Stimulated activated CD4-positive, alpha-beta T cell treated with anti-CD3 and anti-CD28 coated beads, Interleukin-15, amount 100 ng/mL, for 1 hour (primary cell): ENCODE measurements around the gene TEAD1.
A peak's percentile ranks its signal among the peaks of the same experiment; 100 is the strongest.

ENCODE experiments used
- DNase-seq, 2 donors: peaks; one replicate each; pipeline ENCODE4 v3.0.0-alpha.2; 2020; ENCODE audit warnings: low read depth in 1 of 2, low spot score in 1 of 2

Gene TEAD1

DNA sequence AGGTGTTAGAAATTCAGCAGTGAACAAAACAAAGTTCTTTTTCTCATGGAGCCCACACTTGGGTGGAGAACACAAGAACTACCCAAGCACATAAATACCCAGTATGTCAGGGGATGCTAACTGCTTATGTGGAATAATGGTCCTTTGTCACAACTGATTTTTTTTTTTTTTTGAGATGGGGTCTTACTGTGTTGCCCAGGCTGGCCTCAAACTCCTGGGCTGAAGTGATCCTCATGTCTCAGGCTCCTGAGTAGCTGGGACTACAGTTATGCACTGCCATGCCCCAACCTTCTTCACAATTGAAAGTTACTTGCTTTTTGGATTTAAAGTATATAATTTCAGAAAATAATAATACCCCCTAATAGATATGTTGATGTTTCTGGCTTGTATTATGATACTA, 212.3 kb downstream of the TEAD1 start:
- DNase-seq = no peak

DNA sequence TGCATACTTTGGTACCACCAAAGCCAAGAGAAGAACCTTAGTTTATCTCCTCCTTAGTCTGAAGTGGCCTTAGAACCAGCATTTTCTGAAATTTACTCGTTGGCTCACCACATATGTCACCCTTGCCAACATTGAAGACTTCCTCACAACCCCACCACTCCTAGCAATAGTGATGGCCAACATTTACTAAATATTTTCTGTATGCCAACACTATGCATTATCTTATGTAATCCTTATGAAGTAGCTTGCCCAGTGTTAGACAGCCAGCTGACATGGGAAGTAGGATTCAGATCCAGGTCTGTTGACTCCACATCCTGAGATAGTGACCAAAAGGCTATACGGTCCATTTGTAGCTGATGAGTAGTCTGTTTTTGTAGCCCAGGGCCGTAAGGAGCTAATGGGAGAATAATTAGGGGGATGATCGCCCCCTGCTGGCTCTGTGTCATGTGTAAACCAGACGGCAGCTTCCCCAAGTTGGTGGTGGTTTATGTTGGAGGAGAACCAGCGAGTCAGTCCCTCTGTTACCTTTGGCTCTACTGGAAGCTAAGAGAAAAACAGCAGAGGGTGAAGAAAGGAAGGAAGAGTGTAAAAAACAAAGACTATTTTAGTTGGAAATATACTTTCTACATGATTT, 214.4 kb downstream of the TEAD1 start:
- peak; percentile 40 to 53 for DNase-seq

DNA sequence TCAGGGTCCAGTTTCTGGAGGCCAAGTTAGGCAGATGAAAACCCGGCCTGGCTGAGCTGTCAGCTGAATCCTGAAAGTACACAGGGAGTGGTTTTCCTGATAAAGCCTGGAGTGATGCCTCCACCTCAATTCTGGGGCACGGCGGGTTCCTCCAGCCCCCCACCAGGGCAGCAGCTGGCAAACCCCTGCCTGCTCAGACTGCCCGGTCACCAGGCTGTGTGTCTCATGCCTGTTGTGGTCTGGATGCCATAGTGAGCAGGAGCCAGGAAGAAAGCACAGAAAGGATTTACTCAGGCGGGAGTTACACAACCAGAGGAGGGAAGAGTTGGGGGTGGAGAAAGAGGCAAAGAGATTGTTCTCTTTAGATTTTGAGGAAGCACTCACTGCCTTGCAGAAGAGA, 215.0 kb downstream of the TEAD1 start:
- DNase-seq = no peak

DNA sequence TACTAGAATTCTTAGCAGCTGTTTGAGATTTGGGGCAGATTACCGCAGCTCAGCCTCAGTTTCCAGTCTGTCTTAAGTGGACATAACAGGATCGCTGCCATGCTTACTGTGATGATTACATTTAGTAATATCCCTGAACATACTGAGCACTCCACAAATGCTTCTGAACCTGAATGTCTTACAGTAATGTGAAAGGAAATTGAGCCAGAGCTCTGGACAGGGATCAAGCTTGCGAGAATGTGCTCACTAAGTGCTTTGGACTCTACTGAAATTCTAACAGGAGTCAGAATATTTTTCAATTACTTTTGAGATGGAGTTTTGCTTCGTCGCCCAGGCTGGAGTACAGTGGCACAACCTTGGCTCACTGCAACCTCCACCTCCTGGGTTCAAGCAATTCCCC, 216.3 kb downstream of the TEAD1 start:
- no peak for DNase-seq

DNA sequence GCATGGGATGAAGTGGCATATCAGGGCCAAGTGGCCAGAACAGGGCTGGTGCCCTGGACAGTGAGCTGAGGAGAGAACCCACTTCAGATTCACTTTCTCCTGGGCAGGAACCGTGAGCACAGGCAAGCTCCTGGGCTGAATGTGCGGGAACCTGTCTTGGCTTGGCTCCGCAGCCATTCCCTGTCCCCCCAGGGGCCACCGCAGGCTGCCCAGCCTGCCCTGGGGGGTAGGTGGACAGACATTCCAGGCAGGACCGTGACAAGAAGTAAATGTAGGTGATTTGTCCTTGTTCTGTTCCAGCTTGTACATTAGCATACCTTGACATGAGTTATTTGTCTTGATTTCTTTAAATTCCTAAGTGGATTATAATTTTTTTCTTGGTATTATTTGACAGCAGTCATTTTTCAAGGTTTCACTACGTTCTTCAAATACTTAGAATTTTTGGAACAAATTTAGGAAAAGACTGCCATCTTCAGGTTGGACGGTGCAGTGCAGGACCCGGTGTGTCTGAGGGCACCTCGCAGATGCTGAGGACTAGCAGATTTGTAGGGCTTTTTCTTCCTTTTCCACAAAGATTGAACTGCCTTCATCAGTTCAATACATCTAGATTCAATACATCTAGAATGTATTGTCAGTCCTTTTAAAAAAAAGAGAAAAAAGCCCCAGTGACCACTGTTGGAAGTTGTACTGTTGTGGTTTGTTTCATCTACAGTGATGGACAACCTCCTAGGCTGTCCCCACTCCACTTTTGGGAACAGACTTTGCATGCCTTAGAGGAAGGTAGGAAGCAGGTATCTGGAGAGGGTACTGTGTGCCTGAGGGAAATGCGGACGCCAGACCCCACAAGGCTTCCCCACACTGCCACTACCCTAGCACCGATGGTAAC, 219.8 kb downstream of the TEAD1 start:
- DNase-seq = peak in 1 of 2 donors; percentile 28

DNA sequence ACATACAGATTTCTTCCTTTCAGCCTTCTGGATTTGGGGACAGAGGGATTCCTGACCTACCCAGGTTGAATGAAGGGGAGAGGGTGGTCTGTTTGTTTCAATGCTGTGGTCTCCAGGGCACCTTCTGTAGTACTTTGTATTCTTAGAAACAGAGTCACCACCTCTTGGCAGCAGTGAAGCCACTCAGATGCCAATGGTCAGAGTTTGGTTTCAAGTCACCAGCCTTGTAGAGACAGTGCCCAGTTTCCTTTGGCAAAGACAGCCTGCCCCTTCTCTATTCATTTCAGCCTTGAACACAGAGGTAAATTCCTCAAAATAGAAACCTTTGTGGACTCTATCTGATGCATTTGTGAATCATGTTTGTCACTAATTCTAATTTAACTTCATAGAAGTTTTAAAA, 223.2 kb downstream of the TEAD1 start:
- DNase-seq = no peak

DNA sequence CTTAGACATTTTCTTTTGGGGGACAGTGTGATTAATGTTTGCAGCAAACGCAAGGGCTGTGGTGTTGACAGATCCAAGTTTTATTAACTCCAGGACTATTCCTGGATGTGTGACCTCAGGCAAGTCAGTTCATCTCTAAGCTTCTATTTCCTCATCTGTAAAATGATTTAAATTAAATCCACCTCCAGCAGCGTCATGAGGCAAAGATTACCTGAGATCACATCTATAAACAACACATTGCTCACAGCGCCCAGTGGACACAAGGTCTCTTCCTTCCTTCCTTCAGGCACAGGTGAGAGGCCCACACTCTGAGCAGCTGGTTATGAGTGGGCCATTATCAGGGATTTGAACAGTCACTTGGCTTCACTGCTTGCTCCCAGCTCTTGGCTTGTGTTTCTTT, 223.6 kb downstream of the TEAD1 start:
- DNase-seq = no peak

DNA sequence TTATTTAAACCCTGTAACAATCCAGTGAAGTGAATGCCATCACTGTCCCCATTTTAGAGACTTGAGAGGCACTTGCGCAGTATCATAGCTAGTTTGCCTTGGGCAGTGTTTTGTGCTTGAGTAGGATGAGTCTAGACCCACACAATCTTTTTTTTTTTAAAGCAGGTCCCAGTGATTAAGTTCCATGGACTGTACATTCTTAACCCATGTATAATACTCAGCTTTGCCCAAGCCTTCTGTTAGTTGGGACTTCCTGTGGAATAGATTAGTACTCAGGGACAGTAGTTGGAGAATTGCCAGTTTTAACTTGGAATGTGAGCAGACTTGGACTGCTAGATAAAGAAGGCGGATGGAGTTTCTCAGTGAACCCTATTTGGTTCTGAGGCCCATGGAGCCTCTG, 226.3 kb downstream of the TEAD1 start:
- DNase-seq = no peak

DNA sequence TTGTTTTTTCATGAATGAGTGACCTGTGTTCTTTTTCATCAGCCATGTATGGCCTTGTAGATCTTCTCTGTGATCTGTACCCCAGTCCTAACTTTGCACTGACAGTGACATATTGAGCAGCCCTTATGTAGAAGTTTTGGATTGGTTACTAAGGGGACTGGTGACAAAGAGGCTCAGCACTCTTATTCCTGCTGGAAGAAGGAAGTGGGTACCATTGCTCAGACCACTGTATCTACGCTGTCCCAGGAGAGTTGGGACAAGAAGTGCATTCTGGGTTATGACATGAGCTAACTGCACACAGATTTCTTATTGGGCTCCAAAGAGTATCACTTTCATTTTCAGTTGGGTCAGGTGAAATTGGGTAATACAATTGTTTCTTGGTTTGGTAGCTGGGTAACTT, 227.1 kb downstream of the TEAD1 start:
- DNase-seq = no peak

GRCh38 chr11:12901874-12902481, 227.8 kb downstream of the TEAD1 start:
- no peak for DNase-seq

DNA sequence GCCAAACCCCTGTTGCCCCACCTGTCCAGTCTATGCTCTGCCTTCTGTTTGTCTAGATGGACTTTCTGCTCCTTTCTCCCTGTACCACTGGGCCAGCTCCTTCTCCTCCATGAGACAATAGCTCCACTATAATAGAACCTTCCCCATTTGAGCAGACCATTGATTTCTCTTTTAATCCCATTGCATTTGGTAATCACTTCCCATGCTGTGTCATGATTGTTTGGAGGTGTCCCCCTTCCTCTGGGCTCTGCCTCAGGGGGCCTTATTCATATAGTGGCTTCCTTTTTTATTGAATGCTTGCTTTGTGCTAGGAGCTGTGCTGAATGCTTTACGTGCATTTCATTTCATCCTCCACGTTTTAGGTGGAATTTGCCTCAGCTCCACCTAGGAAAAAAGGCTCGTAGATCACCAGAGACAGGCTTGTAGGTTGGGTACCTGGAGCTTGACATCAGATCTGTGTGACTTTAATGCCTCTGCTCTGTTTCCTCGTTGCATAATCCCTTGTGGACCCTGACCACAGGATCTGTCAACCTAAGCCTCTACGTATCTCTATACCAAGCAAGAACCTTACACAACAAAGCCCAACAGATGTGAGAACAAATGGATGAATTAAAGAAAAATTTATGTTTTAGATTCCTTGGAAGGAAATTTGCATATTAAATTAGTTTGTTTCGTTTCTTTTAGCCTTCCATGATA, 228.7 kb downstream of the TEAD1 start:
- DNase-seq = no peak

- no peak for DNase-seq
These were observed 231.2 kb downstream of the TEAD1 start for GRCh38 chr11:12905435-12905834.

DNA sequence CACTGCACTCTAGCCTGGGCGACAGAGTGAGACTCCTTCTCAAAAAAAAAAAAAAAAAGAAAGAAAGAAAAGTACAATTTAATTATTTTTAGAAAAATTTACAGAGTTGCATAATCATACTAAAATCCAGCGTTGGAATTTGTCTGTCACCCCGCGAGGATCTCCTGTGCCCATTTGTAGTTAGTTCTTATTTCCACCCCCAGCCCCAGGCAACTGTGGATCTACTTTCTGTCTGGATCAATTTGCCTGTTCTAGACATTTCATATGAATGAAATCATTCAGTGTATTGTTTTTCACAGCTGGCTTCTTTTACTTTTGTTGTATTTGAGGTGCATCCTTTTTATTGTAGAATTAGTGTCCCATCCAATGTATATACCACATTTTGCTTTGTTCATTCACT, 232.3 kb downstream of the TEAD1 start:
- no peak for DNase-seq

- no peak for DNase-seq
These were observed 235.7 kb downstream of the TEAD1 start for GRCh38 chr11:12909879-12910278.

GRCh38 chr11:12914400-12914912, 240.2 kb downstream of the TEAD1 start:
- no peak for DNase-seq

DNA sequence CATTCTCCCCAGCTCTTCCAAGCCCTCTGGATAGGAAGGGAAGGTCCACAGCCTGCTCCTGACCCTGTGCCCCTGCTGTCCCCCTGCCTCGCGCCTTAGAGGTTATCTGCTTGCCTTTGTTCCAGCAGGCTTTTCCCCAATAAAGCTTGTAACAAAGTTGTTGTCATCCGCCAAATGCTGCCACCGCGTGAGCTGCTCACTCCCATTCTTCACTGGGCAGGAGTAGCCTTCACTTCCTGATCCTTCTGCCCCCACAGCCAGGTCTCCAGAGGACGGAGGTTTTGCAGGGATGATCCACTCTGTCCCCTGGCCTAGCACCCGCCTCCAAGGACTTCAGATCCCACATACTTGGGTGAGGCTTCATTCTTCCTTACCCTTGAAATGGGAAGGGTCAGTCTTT, 240.9 kb downstream of the TEAD1 start:
- DNase-seq = no peak

GRCh38 chr11:12917822-12918221, 243.6 kb downstream of the TEAD1 start:
- no peak for DNase-seq

DNA sequence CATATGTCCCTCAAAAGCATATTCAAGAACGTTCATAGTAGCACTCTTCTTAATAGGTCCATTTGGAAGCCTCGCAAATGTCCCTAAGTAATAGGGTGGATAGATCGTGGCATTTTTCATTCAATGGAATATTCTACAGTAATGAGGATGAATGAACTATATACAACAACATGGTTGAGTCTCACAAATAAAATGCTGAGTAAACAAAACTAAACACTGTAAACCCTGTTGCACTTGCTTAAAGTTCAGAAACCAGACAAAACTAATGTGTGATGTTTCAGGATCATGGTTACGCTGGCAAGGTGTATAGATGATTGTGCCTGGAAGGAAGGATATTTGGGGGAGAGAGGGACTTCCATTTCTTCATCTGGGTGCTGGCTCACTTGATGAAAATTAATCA, 244.4 kb downstream of the TEAD1 start:
- DNase-seq = no peak

- DNase-seq = no peak
These were observed 248.2 kb downstream of the TEAD1 start for GRCh38 chr11:12922418-12922817.

- no peak for DNase-seq
These were observed 248.8 kb downstream of the TEAD1 start for GRCh38 chr11:12922980-12923507.

GRCh38 chr11:12924650-12925049, 250.4 kb downstream of the TEAD1 start:
- no peak for DNase-seq
